GM21529 (cell line): Measurements from ENCODE around the gene TPTE2.
A peak's percentile ranks its signal among the peaks of the same experiment; 100 is the strongest.
"Not testable (repeated sequence)": the region's sequence is repeated elsewhere in the genome, so short reads cannot be mapped to it uniquely, and the experiment has no call there.

Source experiments
- ATAC-seq: cut with Tn5 transposase; IDR thresholded peaks from one replicate; pipeline ENCODE4 v1.9.1; 2021; ENCODE audit not compliant: unreplicated experiment

The TPTE2 gene

DNA sequence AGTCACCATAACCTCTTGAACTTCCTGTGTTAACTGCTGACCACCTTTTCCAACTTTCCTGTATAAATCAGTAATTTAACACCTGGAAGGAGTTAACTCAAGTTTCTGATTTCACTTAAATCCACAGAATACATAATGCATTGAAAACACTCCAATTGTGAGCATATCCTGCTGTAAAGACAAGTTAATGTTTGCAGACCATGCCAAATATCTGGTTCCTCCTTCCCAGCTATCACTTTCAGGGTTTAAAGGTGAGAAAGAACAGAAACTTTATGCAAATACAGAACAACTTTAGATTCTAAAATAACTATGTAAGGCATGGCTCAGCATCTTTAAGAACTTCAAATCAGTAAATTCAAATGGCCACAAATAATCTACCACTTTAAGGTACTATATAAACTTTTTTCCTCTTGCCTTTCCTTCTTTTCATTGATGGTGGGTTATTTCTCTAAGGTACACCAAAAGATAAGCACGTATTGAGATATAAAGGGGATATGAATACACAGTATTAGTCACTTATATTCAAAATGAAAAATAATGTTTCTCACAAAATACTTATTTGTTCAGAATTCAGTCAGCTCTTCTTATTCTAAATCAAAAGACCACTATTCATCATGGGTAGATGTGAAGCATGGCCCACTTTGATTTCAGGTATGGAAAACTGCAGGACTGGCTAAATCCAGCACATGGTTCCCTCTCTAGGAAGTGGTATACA is 6.6 kb upstream of the TPTE2 start:
- peak; percentile 64 for ATAC-seq

DNA sequence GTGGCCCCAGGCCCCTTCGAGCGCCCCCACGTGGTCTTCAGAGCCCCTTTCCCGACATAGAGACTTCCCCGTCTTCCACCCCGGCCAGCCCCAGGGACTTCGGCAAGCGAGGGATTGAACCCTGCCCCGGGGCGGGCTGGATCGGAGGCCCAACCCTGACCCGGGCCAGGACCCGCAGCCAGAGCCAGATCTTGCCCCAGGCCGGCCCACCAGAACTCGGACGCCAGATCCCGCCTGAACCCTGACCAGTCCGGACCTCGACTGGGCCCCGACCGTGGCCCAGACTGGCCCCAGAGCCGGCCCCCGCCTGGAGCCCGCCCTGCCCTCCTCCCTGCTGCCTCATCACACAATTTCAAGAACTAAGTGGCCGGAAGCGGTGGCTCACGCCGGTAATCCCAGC is 253 bp upstream of the TPTE2 start:
- no peak for ATAC-seq

DNA sequence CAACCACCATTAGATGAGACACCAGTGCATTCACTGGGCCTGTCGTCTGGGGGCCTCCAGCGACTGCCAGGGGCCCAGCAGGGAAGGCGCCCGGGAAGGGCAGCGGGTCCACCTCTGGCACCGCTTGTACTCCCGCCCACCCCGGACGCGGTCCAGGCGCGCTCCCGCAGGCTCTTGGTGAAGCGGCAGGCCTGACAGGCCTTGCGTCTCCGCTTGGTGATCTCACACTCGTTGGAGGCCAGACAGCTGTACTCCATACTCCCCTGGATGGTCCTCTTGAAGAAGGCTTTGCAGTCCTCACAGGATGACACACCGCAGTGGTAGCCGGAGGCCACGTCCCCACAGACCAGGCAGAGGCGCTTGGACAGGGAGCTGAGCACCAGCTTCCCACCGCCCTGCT is 660 bp downstream of the TPTE2 start:
- ATAC-seq: not testable (repeated sequence)

DNA sequence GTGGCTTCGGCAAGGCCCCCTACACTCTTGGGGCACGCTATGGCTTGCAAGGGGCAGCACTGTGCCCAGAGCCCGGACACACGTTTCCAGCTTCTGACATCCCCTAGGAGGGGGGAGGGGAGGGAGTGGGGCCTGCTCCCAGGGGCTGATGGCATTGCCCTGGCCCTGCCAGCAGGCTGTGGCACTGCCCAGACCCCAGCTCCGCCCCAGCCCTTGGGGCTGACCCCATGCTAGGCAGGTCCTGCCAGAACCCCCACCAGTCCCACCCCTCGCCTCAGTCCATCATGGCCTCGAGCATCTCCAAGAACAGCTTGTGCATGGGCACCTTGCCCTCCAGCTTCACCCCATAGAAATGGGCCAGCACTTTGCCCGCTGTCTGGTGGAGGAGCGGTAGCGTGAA is 1.6 kb downstream of the TPTE2 start:
- ATAC-seq: not testable (repeated sequence)

DNA sequence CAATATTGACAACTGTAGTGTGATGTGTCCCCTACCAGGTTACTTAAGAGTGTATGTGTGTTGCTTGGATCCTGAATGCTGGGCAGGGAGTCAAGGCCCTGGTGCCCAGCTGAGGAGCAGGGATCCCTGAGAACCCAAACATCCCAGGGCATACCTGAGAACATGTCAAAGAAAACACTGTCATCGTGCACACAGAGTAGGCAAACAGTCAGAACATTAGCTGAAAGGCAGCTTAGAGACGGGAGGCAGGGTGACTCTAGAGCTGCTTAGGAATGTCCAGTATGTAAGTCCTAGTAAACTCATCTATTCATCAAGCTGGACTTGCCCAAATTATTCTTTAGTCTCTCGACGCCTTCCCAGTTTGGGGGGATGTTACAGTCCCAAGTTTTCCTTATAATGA is 4.0 kb downstream of the TPTE2 start:
- ATAC-seq: not testable (repeated sequence)

DNA sequence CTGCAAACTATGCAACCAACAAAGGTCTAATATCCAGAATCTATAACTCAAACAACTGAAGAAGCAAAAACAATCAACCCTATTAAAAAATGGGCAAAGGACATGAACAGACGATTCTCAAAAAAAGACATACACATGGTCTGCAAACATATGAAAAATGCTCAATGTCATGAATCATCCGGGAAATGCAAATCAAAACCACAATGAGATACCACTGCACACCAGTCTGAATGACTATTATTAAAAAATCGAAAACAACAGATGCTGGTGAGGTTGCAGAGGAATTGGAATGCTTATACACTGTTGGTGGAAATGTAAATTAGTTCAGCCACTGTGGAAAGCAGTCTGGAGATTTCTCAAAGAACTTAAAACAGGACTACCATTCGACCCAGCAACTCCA is 12.1 kb downstream of the TPTE2 start:
- not testable (repeated sequence) for ATAC-seq

DNA sequence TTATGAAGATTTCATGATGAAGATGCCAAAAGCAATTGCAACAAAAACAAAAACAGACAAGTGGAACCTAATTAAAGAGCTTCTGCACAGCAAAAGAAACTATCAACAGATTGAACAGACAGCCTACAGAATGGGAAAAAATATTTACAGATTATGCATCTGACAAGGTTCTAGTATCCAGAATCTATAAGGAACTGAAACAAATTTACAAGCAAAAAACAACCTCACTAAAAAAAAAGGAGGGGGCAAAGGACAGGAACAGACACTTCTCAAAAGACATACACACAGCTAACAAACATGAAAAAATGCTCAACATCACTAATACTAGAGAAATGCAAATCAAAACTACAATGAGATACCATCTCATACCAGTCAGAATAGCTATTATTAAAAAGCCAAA is 35.7 kb downstream of the TPTE2 start:
- ATAC-seq: peak; percentile 63

DNA sequence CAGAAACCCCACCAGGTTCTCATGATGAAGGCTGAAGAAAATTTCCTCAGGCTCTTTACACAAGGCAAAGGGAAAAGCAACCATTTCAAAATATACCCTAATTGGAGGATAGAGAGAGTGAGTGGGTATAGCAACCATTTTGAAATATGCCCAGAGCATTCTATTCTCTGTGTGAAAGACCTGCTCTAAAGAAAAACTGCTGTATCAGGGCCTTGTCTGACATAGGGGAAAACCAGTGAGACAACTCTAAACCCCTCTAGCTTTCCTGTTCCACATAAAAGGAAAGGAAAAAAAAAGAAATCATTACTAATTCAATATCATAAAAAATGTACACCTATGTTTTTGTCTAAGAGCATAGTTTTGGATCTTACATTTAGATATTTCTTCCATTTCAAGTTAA is 42.3 kb downstream of the TPTE2 start:
- ATAC-seq: no peak

DNA sequence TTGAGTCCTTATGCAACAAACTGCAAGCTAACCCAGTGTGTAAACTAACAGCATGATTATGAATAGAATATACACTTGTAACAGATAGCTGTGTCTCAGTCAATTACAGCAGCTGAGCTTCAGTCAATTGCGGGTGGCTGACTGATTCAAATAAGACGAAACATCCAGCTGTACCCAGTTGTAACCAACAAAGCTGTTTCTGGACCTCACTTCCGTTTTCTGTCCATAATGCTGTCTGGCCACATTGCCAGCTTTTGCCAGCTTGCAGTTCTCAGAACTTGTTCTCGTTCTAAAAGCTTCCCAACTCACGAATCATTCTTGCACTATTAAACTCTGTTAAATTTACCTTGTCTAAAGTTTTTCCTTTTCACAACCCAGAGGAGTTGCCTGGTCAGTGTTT is 53.7 kb downstream of the TPTE2 start:
- not testable (repeated sequence) for ATAC-seq

DNA sequence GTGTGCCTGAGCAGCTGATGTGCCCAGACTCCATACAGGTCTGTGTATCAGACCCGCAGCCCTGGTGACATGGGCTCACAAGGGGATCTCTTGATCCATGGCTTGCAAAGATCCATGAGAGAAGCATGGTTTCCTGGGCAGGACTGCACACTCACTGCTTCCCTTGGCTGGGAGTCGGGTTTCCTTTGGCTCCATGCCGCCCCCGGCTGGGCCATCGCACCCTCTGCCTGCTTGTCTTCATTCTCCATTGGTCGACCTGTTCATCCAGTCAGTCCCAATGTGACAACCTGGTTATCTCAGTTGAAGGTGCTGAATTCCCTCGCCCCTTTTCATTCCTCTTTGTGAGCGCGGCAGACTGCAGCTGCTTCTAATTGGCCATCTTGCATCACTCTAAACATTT is 101.2 kb downstream of the TPTE2 start:
- ATAC-seq: not testable (repeated sequence)

DNA sequence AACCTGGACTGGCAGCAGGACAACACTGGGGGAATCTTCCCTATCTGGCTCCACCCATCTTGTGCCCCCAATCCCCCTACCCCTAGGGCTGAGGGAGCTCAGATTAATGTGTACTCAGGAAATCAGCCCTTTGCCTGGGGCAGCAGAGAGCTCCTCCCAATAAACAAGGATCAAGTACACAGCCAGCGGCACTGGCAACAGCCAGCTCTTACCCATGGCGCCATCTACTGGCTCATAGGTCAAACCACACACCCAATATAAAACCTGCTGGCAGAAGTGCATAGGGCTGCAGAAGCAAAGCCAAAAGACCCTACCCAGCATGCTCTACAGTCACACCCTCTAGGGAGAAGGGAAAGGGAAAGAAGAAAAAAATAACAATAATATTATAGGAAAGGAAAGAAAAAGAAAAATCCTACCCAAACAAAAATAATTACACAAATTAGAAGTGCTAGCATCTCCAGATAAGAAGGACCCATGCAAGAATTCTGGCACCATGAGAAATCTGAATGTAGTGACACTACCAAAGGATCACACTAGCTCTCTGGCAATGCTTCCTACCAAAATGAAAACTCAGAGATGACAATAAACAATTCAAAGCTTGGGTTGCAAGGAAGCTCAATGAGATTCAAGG is 122.2 kb downstream of the TPTE2 start:
- not testable (repeated sequence) for ATAC-seq

DNA sequence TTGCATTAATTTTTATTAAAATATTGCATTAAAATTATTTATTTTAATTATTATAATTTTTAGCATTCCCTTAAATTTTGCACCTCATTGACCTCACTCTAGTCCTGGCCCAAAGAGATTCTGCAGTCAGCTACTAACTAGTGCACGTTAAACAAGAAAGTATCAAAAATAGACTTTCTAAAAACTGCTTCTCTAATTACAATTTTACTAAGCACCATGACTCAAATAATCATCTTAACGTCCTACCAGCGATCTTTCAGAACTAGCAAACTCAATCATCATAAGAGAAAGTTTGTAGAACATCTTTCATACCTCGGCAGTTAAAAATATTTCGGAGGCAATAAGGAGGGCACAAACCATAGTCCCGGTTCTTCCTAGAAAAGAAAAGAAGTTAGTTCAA is 123.6 kb downstream of the TPTE2 start:
- not testable (repeated sequence) for ATAC-seq

DNA sequence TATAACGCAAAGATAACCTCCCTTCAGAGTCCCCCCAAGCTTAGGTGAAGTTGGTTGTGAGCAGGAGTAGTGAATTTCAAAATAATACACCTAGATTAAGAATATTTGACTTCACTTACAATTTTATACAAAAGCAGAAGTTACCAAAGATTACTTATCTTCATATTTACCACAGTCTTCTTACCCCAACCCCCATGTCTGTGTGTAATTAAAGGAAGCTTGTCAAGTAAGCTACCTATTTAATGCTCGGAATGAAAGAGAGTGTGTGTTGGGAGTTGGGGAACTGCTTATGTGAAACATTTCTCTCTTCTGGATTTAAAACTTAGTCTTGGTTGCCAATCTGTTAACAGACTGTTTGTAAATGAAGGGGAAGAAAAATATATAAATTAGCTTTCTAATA is 139.1 kb downstream of the TPTE2 start:
- ATAC-seq: not testable (repeated sequence)

DNA sequence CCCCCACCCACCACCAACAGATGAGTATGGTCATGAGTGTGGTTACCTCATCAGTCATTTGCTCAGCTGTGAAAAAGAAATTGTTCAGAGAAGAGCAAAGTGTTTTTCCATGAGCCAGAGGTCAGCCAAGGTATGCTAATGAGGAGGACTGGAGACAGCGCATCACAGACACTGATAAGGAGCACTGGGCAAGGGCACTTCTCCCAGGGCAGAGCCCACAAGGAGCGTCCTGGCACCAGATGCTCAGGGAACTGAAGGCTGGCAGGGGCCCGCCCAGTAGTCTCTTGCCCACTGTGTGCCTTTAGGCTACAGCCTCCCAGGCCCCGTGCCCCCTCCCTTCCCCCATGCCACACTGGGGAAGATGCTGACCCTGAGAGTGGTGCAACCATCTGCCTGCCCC is 148.8 kb downstream of the TPTE2 start:
- not testable (repeated sequence) for ATAC-seq

DNA sequence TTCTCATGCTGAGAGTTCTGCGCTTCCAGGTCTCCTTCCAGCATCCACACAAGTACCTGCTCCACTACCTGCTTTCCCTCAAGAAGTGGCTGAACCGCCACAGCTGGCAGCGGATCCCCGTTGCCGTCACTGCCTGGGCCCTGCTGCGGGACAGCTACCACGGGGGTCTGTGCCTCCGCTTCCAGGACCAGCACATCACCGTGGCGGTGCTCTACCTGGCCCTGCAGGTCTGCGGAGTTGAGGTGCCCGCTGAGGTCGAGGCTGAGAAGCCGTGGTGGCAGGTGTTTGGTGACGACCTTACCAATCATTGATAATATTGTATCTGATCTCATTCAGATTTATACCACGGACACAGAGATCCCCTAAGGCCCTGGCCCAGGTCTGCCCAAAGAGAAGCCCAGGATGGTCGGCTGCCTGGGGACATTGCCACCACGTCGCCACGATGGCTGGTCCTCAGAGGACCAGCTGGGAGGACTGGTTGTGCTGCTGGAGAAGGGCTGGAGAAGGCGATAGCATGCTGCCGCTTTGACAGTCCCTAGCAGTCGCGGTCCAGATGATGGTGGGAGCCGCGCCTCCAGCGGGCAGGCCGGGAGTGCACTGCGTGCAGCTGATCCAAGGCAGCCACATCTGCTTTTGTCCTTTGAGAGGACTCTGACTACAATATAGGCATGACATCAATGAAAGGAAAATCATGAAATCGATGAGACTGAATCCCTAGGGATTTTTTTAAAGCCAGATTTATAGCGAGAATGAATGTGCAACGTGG is 178.4 kb downstream of the TPTE2 start:
- ATAC-seq: not testable (repeated sequence)

DNA sequence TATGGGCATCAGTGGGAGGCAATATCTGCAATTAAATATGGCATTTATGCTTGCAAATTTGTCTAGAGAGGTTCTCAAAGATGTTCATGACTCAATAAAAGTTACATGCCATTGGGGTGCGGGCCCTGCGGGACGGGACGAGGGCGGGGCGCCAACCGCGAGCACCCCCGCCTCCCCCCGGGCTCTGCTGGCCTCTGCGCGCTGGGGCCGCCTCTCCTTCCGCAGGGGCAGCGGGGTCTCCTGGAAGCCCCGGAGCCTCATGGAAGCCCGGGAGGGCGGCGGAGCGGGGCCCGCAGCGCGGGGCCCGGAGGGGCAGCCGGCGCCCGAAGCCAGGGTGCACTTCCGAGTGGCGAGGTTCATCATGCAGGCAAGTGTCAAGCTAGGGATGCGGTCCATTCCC is 179.2 kb downstream of the TPTE2 start:
- no peak for ATAC-seq
